HCT116 (cell line): ENCODE measurements around the gene NOXA1. TPM values are rescaled to one million over a fixed set of nuclear protein-coding genes. Genes with fewer than 3 reads are reported as not detected.

Experiments used
- ATAC-seq: fragments of 200-7000 bp; cut with Tn5 transposase; 2 replicates; pipeline ENCODE4 v1.9.1; 2020; ENCODE audit warnings: mild to moderate bottlenecking, moderate library complexity
- BruUV-seq: library from RNA; stranded (reverse); fragments of 400-500 nt; replicated peaks from 2 replicates; lab custom pipeline; 2021; lab: Mats Ljungman, UMichigan
- CTCF ChIA-PET: fragments of 300-600 bp; sonication (Branson Sonifier 250); formaldehyde crosslinking; loops from one replicate; lab custom pipeline; 2021; ENCODE audit warnings: antibody characterized with exemption; lab: Charles Lee
- POLR2A ChIA-PET: fragments of 300-600, 350-600 bp; sonication (Branson Sonifier 250); formaldehyde crosslinking; loops from one replicate; lab custom pipeline; 2021; ENCODE audit warnings: antibody characterized with exemption; lab: Charles Lee
- RAD21 ChIA-PET, 2 experiments: fragments of 300-600 bp; sonication (Branson Sonifier 250); formaldehyde crosslinking; loops; one replicate each; lab custom pipeline; 2023; ENCODE audit warnings: low total read pairs in 2 of 2; ENCODE audit not compliant: uncharacterized antibody in 2 of 2, unreplicated experiment in 2 of 2, low non-redundant PET in 1 of 2; lab: Charles Lee
- DNase-seq: peaks from one replicate; pipeline ENCODE4 v3.0.0-alpha.2; 2010; ENCODE audit warnings: low read depth, low spot score
- H2AFZ ChIP-seq: fragments of 200-600 bp; shearing (Covaris generic), sonication (generic); 2 replicates; pipeline ENCODE4 v1.6.1; 2017; ENCODE audit warnings: low read depth, mixed run types, mixed read lengths, antibody characterized with exemption, low read length; ENCODE audit not compliant: poor library complexity, severe bottlenecking
- H3K27ac ChIP-seq: 2 replicates; pipeline ENCODE4 v1.5.1; 2012; ENCODE audit warnings: low read depth, low read length
- H3K27me3 ChIP-seq: fragments of 200-600 bp; sonication (generic); 2 replicates; pipeline ENCODE4 v1.6.1; 2016; ENCODE audit warnings: mixed run types, low read length, mixed read lengths; ENCODE audit not compliant: insufficient read depth
- H3K36me3 ChIP-seq, 2 experiments: fragments of 200-500 bp in 1 of 2; fragments of 200-600 bp in 1 of 2; sonication (Bioruptor generic) in 1 of 2; sonication (generic) in 1 of 2; 2 replicates each; pipeline versions ENCODE4 v1.5.1 to v1.6.1; 2014 to 2016; ENCODE audit warnings: low read length in 2 of 2, inconsistent platforms in 1 of 2, mixed read lengths in 1 of 2, mixed run types in 1 of 2; ENCODE audit not compliant: insufficient read depth in 2 of 2, control insufficient read depth in 1 of 2
- H3K4me1 ChIP-seq, 2 experiments: fragments of 200-600 bp in 1 of 2; sonication (generic) in 1 of 2; 2 replicates each; pipeline versions ENCODE4 v1.5.1 to v1.6.1; 2012 to 2017; ENCODE audit warnings: low read length in 2 of 2, inconsistent platforms in 1 of 2, mild to moderate bottlenecking in 1 of 2, mixed read lengths in 1 of 2, mixed run types in 1 of 2, moderate library complexity in 1 of 2; ENCODE audit not compliant: insufficient read depth in 2 of 2, control insufficient read depth in 1 of 2
- H3K4me2 ChIP-seq: fragments of 200-600 bp; sonication (generic); 2 replicates; pipeline ENCODE4 v1.6.1; 2017; ENCODE audit warnings: mixed run types, low read length, mixed read lengths
- H3K4me3 ChIP-seq, 2 experiments: fragments of 200-600 bp in 1 of 2; sonication (generic) in 1 of 2; replicated peaks in 1 of 2; 2 replicates each; pipeline ENCODE4 v1.5.1; 2011 to 2016; ENCODE audit warnings: low read length in 2 of 2, control low read depth in 1 of 2, low read depth in 1 of 2, mild to moderate bottlenecking in 1 of 2, mixed read lengths in 1 of 2, mixed run types in 1 of 2
- H3K79me2 ChIP-seq: fragments of 200-600 bp; sonication (generic); 2 replicates; pipeline ENCODE4 v1.6.1; 2017; ENCODE audit warnings: mild to moderate bottlenecking, mixed run types, low read length, moderate library complexity, mixed read lengths; ENCODE audit not compliant: insufficient read depth
- H3K9ac ChIP-seq: fragments of 200-600 bp; sonication (generic); 2 replicates; pipeline ENCODE4 v1.6.1; 2016; ENCODE audit warnings: low read length, mixed read lengths
- H3K9me2 ChIP-seq: fragments of 200-600 bp; sonication (generic), shearing (Covaris generic); 2 replicates; pipeline ENCODE4 v1.6.1; 2017; ENCODE audit warnings: mixed run types, mild to moderate bottlenecking, moderate library complexity; ENCODE audit not compliant: insufficient read depth
- H3K9me3 ChIP-seq, 2 experiments: fragments of 200-500 bp in 1 of 2; fragments of 200-600 bp in 1 of 2; sonication (Bioruptor generic) in 1 of 2; sonication (generic) in 1 of 2; 2 replicates each; pipeline ENCODE4 v1.6.1; 2014 to 2017; ENCODE audit warnings: low read length in 2 of 2, mixed read lengths in 2 of 2, inconsistent platforms in 1 of 2, low read depth in 1 of 2, mild to moderate bottlenecking in 1 of 2, mixed run types in 1 of 2, moderate library complexity in 1 of 2; ENCODE audit not compliant: control insufficient read depth in 1 of 2, insufficient read depth in 1 of 2
- H4K20me1 ChIP-seq: fragments of 200-600 bp; sonication (generic), shearing (Covaris generic); 2 replicates; pipeline ENCODE4 v1.6.1; 2017; ENCODE audit warnings: mixed run types, mild to moderate bottlenecking, moderate library complexity; ENCODE audit not compliant: insufficient read depth
- ELF1 ChIP-seq: IDR thresholded peaks from 2 replicates; pipeline ENCODE4 v1.6.1; 2012; ENCODE audit warnings: low read depth, borderline replicate concordance
- JUND ChIP-seq: IDR thresholded peaks from 2 replicates; pipeline ENCODE4 v1.6.1; 2012
- MAX ChIP-seq: IDR thresholded peaks from 2 replicates; pipeline ENCODE4 v1.6.1; 2012
- POLR2AphosphoS5 ChIP-seq: IDR thresholded peaks from 2 replicates; pipeline ENCODE4 v1.6.1; 2011; ENCODE audit warnings: mild to moderate bottlenecking, low read depth, low read length, moderate library complexity
- RAD21 ChIP-seq: IDR thresholded peaks from 2 replicates; pipeline ENCODE4 v1.6.1; 2012; ENCODE audit warnings: low read depth, mild to moderate bottlenecking
- REST ChIP-seq: IDR thresholded peaks from 2 replicates; pipeline ENCODE4 v1.6.1; 2012; ENCODE audit warnings: low read depth
- SP1 ChIP-seq: IDR thresholded peaks from 2 replicates; pipeline ENCODE4 v1.6.1; 2012; ENCODE audit warnings: low read depth
- ZBTB33 ChIP-seq: IDR thresholded peaks from 2 replicates; pipeline ENCODE4 v1.6.1; 2011; ENCODE audit warnings: mild to moderate bottlenecking, low read length, moderate library complexity; ENCODE audit not compliant: insufficient replicate concordance; ENCODE audit errors: extremely low read depth
- ZNF274 ChIP-seq: fragments of 200-500 bp; sonication (Bioruptor generic); IDR thresholded peaks from 2 replicates; pipeline ENCODE4 v1.6.1; 2014; ENCODE audit warnings: mild to moderate bottlenecking, low read depth, low read length, inconsistent platforms
- intact Hi-C: fragments of 100-400 bp; cut with micrococcal nuclease; formaldehyde crosslinking; loops from 2 replicates; pipeline ENCODE4 v1.10.0; 2022
- total RNA-seq: library from RNA; stranded (reverse); gene quantifications from one replicate; pipeline ENCODE4 v1.2.1, GENCODE V29; 2021; ENCODE audit not compliant: unreplicated experiment
- TF ChIP-seq, protein P1 (sequence below), 3 experiments: fragments of 200-600 bp in 1 of 3; sonication (generic) in 1 of 3; IDR thresholded peaks in 2 of 3; conservative IDR thresholded peaks in 1 of 3; 2 replicates each; pipeline ENCODE4 v1.5.1; 2012 to 2017; ENCODE audit warnings: low read depth in 2 of 3, low read length in 2 of 3, antibody characterized with exemption in 1 of 3, borderline replicate concordance in 1 of 3, control low read depth in 1 of 3, mild to moderate bottlenecking in 1 of 3, mixed read lengths in 1 of 3, mixed run types in 1 of 3, moderate library complexity in 1 of 3; ENCODE audit not compliant: insufficient read depth in 1 of 3

NOXA1 gene
- total RNA-seq, 1 experiment from 2014 or later, result 13.2 TPM

GRCh38 chr9:137402746-137403145 is 20.4 kb upstream of the NOXA1 start (continued):
- TF ChIP-seq POLR2AphosphoS5 (no peak), SP1 (no peak), ELF1 (no peak), MAX (no peak)

GRCh38 chr9:137403269-137403668 is 19.9 kb upstream of the NOXA1 start:
- Histone ChIP-seq H4K20me1 (no peaks in the 10 kb centered on the region), H3K27ac (no peak overlapping the region), H3K36me3 (no peaks in the 10 kb centered on the region), H2AFZ (no peak overlapping the region), H3K79me2 (no peaks in the 10 kb centered on the region), H3K4me2 (no peak overlapping the region), H3K4me1 (peaks cover 4 to 24% of the 10 kb centered on the region in 2 experiments; a peak in 3 of 4 replicates), H3K4me3 (no peak overlapping the region), H3K9ac (no peak overlapping the region), H3K9me2 (no peaks in the 10 kb centered on the region), H3K9me3 (no peaks in the 10 kb centered on the region), H3K27me3 (no peaks in the 10 kb centered on the region)
- ChIA-PET RAD21 (no interaction called here), CTCF (no interaction called here), POLR2A (no interaction called here)
- no peak for TF ChIP-seq MAX
- TF ChIP-seq RAD21, result no peak
- no peak for TF ChIP-seq SP1
- TF ChIP-seq ELF1, result no peak
- no peak for TF ChIP-seq ZNF274
- TF ChIP-seq REST, result no peak
- TF ChIP-seq POLR2AphosphoS5, result no peak
- no peak for TF ChIP-seq ZBTB33
- TF ChIP-seq, protein P1, sequence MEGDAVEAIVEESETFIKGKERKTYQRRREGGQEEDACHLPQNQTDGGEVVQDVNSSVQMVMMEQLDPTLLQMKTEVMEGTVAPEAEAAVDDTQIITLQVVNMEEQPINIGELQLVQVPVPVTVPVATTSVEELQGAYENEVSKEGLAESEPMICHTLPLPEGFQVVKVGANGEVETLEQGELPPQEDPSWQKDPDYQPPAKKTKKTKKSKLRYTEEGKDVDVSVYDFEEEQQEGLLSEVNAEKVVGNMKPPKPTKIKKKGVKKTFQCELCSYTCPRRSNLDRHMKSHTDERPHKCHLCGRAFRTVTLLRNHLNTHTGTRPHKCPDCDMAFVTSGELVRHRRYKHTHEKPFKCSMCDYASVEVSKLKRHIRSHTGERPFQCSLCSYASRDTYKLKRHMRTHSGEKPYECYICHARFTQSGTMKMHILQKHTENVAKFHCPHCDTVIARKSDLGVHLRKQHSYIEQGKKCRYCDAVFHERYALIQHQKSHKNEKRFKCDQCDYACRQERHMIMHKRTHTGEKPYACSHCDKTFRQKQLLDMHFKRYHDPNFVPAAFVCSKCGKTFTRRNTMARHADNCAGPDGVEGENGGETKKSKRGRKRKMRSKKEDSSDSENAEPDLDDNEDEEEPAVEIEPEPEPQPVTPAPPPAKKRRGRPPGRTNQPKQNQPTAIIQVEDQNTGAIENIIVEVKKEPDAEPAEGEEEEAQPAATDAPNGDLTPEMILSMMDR (IDR thresholded peaks at IDR 0.05 in 2 of 3, conservative IDR thresholded peaks at IDR 0.05 in 1 of 3; ENCODE audit: borderline replicate concordance in 1 of 3, insufficient read depth in 1 of 3, low read depth in 2 of 3, low read length in 2 of 3), result no peak
- no peak for TF ChIP-seq JUND
- BruUV-seq, result no TSS peak
- intact Hi-C loops, result no loop called here
- ATAC-seq (no peak), DNase-seq (no peak)
